Activated CD8-positive, alpha-beta T cell treated with anti-CD3 and anti-CD28 coated beads for 36 hours (primary cell): Measurements from ENCODE around the gene DLX2. TPM values are rescaled to one million over a fixed set of nuclear protein-coding genes. Genes with fewer than 3 reads are reported as not detected.
"Not testable (repeated sequence)": the region's sequence is repeated elsewhere in the genome, so short reads cannot be mapped to it uniquely, and the experiment has no call there.

Source experiments
- ATAC-seq: fragments of 200-7000 bp; cut with Tn5 transposase; one replicate; pipeline ENCODE4 v1.10.0; 2021; ENCODE audit warnings: mild to moderate bottlenecking, moderate library complexity
- CTCF ChIA-PET: fragments of 350-600 bp; sonication (Branson Sonifier 250); formaldehyde crosslinking; loops from one replicate; lab custom pipeline; 2021; ENCODE audit warnings: antibody characterized with exemption; lab: Charles Lee
- POLR2A ChIA-PET: fragments of 350-600 bp; sonication (Branson Sonifier 250); formaldehyde crosslinking; loops from one replicate; lab custom pipeline; 2021; ENCODE audit warnings: antibody characterized with exemption; lab: Charles Lee
- DNase-seq: peaks from one replicate; pipeline ENCODE4 v3.0.0-alpha.2; 2020
- H3K27ac Mint-ChIP-seq: one replicate; pipeline ENCODE4 v1.8.0; 2021; ENCODE audit warnings: mild to moderate bottlenecking, mixed read lengths
- H3K27me3 Mint-ChIP-seq: one replicate; pipeline ENCODE4 v1.8.0; 2021; ENCODE audit warnings: mixed read lengths
- H3K36me3 Mint-ChIP-seq: one replicate; pipeline ENCODE4 v1.8.0; 2021; ENCODE audit warnings: low read depth, mixed read lengths
- H3K4me1 Mint-ChIP-seq: one replicate; pipeline ENCODE4 v1.8.0; 2021; ENCODE audit warnings: low read depth, mixed read lengths
- H3K4me3 Mint-ChIP-seq: one replicate; pipeline ENCODE4 v1.8.0; 2021; ENCODE audit warnings: mild to moderate bottlenecking, moderate library complexity, mixed read lengths
- H3K9me3 Mint-ChIP-seq: one replicate; pipeline ENCODE4 v1.8.0; 2021; ENCODE audit warnings: mixed read lengths
- CTCF ChIP-seq: fragments of 200-600 bp; IDR thresholded peaks from one replicate; pipeline ENCODE4 v1.8.0; 2022; ENCODE audit warnings: antibody characterized with exemption, mild to moderate bottlenecking
- intact Hi-C: fragments of 100-400 bp; cut with micrococcal nuclease; formaldehyde crosslinking; loops from one replicate; pipeline ENCODE4 v1.10.0; 2022
- total RNA-seq, 2 experiments: library from RNA; stranded (reverse); gene quantifications; one replicate each; pipeline ENCODE4 v1.2.3, GENCODE V29; 2021

The DLX2 gene
- total RNA-seq, 2 experiments from 2014 or later: not detected

GRCh38 chr2:172074254-172074653 is 28.4 kb downstream of the DLX2 start:
- Mint-ChIP-seq H3K4me3 (no peak overlapping the region), H3K27me3 (peaks cover 20% of the 10 kb centered on the region), H3K27ac (no peak overlapping the region), H3K9me3 (no peaks in the 10 kb centered on the region), H3K36me3 (peaks cover 7% of the 10 kb centered on the region), H3K4me1 (no peaks in the 10 kb centered on the region)
- ChIA-PET CTCF (no interaction called here), POLR2A (no interaction called here)
- TF ChIP-seq CTCF: no peak
- intact Hi-C loops: no loop called here
- DNase-seq (no peak), ATAC-seq (no peak)

GRCh38 chr2:172073518-172073917 is 29.2 kb downstream of the DLX2 start:
- ChIA-PET CTCF (interaction anchor here (0.8 kb wide), 1 partner anchor 35 kb away, joined by 3 read pairs; no protein-coding TSS in a partner anchor), POLR2A (no interaction called here)
- no peak for ATAC-seq
- intact Hi-C loops: no loop called here
- Mint-ChIP-seq H3K27ac (no peak overlapping the region), H3K9me3 (no peaks in the 10 kb centered on the region), H3K36me3 (peaks cover 11% of the 10 kb centered on the region), H3K27me3 (peaks cover 16% of the 10 kb centered on the region), H3K4me1 (no peaks in the 10 kb centered on the region), H3K4me3 (no peak overlapping the region)
- DNase-seq: no peak
- no peak for TF ChIP-seq CTCF

- ATAC-seq (no peak), DNase-seq (no peak)
- POLR2A ChIA-PET: no interaction called here
- CTCF ChIA-PET: interaction anchor here (0.8 kb wide), 1 partner anchor 36 kb away, joined by 3 read pairs; no protein-coding TSS in a partner anchor
- Mint-ChIP-seq H3K27ac (no peak overlapping the region), H3K36me3 (peaks cover 11% of the 10 kb centered on the region), H3K9me3 (no peaks in the 10 kb centered on the region), H3K4me1 (no peaks in the 10 kb centered on the region), H3K27me3 (peaks cover 11% of the 10 kb centered on the region), H3K4me3 (no peak overlapping the region)
- no peak for TF ChIP-seq CTCF
- intact Hi-C loops: no loop called here
Measured at GRCh38 chr2:172072706-172073105, 30.0 kb downstream of the DLX2 start.

DNA sequence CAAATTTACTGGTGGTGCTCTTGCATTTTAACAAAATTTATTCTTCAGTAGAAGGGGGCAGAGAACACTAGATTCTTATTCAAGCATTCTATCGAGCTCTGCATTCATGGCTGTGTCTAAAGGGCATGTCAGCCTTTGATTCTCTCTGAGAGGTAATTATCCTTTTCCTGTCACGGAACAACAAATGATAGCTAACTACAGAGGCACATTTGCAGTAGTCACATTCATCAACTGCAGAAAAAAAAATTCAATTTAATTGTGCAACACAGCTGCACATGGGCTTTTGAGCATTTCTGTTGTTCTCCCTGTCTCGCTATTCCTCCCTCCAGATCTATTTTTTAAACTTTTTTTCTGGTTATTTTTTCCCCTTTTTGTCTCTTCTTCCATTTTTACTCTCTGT is 30.4 kb downstream of the DLX2 start:
- Mint-ChIP-seq H3K4me3 (no peak overlapping the region), H3K9me3 (no peaks in the 10 kb centered on the region), H3K27ac (no peak overlapping the region), H3K4me1 (no peaks in the 10 kb centered on the region), H3K27me3 (peaks cover 11% of the 10 kb centered on the region), H3K36me3 (peaks cover 11% of the 10 kb centered on the region)
- ATAC-seq (no peak), DNase-seq (no peak)
- ChIA-PET POLR2A (no interaction called here), CTCF (interaction anchor here (1.0 kb wide), 1 partner anchor 12 kb away, joined by 4 read pairs; no protein-coding TSS in a partner anchor)
- intact Hi-C loops: no loop called here
- no peak for TF ChIP-seq CTCF

GRCh38 chr2:172070936-172071335 is 31.8 kb downstream of the DLX2 start:
- Mint-ChIP-seq H3K4me3 (no peak overlapping the region), H3K27me3 (peaks cover 5% of the 10 kb centered on the region), H3K4me1 (no peaks in the 10 kb centered on the region), H3K36me3 (peaks cover 11% of the 10 kb centered on the region), H3K27ac (no peak overlapping the region), H3K9me3 (no peaks in the 10 kb centered on the region)
- intact Hi-C loops: no loop called here
- no peak for DNase-seq
- ATAC-seq: no peak
- TF ChIP-seq CTCF: no peak
- ChIA-PET CTCF (no interaction called here), POLR2A (no interaction called here)

- POLR2A ChIA-PET, intact Hi-C loops, CTCF ChIA-PET, H3K4me1 Mint-ChIP-seq, ATAC-seq, DNase-seq, H3K27me3 Mint-ChIP-seq, H3K4me3 Mint-ChIP-seq, H3K9me3 Mint-ChIP-seq, H3K27ac Mint-ChIP-seq: not testable (repeated sequence)
- peaks cover 16% of the 10 kb centered on the region for H3K36me3 Mint-ChIP-seq
Measured at GRCh38 chr2:172067905-172068304, 34.8 kb downstream of the DLX2 start.
